ENCODE measurements around the gene DUSP18.
"Not testable (repeated sequence)": the region's sequence is repeated elsewhere in the genome, so short reads cannot be mapped to it uniquely, and the experiment has no call there.

DUSP18 gene

DNA sequence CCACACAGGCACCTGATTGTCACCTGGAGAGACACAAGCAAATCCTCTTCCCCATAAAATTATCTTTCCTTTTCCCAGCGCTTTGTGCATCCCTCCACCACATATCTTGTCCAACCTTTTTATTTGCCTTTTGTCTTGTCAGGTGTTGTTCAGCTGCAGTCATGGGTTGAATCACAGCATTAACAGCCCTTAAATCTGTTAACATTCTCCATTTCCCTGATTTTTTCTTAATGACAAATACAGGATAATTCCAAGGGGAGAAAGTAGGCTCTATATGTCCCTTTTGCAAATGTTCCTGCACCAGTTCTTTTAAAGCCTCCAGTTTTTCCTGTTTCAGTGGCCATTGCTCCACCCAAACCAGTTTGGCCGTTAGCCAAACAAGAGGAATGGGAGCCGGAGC lies 8.9 kb upstream of the DUSP18 start:
- DNase-seq, result not testable (repeated sequence)

DNA sequence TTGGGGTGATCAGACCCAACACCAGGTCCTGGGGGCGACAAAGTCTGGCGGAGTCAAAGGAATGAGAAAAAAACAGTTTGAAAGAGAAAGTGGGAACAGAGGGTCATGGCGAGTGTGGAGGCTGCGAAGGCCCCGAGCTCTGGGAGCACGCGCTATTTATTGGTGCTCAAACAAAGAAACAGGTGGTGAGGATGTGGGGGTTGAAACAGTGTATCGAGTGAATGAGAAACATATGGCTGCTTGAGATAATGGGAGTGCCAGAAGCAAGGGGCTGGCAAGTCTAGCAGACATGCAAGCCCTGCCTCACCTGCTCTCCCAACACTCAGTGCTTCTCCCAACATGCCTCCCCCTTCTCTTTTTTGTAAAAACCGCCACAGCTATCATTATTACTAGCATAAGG lies 7.8 kb upstream of the DUSP18 start:
- DNase-seq, result peak; percentile 29

DNA sequence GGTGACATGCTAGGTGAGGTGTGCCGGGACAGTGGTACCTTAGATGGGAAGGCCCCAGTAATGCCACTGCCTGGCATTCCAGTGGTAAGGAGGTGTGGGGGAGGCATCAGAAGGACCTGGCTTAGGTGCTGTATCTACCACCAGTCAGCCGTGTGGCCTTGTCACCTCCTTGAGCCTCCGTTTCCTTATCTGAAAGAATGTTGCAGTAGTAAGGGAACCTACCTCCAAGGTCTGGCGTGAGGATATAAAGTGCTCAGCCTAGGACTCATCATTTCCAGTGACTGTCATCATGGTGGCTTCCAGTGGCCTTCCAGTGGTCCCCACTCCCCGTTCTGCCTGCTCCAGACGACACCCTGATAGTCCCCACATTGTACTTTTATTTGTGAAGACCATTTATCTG lies 6.8 kb upstream of the DUSP18 start:
- DNase-seq, result no peak

DNA sequence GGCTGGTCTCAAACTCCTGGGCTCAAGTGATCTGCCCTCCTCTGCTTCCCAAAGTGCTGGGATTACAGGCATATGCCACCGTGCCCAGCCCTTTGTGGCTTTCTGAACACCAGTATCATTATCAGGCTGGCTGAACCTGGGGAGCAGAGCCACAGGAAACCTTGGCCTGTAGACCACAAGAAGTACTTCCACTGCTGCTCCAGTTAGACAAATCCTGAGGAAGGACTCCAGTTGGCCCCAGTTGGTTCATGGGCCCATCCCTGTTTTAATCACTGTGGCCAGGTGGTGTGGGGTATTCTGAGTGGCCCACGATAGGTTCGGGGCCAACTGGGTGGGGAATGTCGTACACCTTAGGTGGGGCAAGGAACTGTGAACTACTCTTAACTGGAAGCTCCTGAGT lies 5.5 kb upstream of the DUSP18 start:
- DNase-seq, result no peak

DNA sequence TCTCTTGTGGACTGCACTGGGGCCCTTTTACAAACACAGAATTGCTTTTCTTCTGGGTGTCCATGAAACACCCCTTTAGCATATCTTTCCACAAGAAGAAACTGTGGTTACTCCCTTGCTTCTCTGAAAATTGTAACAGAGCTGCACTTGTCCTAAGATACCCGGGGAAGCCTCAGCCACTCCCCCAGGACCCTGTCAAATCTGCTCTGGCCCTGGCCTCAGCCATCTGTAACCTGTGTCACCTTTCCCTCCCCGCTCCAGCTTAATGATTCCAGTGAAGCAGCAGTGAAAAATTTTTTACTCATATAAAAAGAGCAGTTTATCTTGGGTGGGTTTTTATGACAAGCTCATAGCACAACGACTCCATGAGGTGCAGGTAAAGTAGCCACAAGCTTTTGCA lies 3.4 kb upstream of the DUSP18 start:
- DNase-seq, result no peak

GRCh38 chr22:30668386-30668710 lies 673 bp upstream of the DUSP18 start:
- peak; percentile 35 for DNase-seq

GRCh38 chr22:30667107-30667493 lies 575 bp downstream of the DUSP18 start:
- DNase-seq, result no peak

DNA sequence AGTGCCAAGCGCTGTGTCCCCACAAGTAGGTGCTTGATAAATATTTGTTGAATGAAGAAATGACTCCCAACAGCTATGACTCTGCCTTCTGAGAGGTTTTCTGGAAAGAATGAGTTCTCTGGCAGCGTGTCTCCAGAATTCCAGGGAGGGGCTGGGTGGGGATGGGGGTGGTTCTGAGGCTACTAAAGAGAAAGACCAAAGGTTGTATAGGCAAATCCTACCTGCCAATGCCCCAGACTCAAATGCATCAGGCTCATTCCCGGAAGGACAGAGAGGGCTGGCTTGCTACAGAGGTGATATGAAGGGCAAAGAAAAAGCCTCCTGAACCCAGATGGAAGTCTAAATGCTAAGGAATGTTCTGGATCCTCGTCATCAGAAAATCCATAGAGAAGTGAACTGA lies 1.9 kb downstream of the DUSP18 start:
- DNase-seq, result no peak

GRCh38 chr22:30665266-30665665 lies 2.4 kb downstream of the DUSP18 start:
- no peak for DNase-seq

- no peak for DNase-seq
Measured at GRCh38 chr22:30664798-30665197, 2.9 kb downstream of the DUSP18 start.

- peak; percentile 49 for DNase-seq
Measured at GRCh38 chr22:30662040-30662439, 5.6 kb downstream of the DUSP18 start.

DNA sequence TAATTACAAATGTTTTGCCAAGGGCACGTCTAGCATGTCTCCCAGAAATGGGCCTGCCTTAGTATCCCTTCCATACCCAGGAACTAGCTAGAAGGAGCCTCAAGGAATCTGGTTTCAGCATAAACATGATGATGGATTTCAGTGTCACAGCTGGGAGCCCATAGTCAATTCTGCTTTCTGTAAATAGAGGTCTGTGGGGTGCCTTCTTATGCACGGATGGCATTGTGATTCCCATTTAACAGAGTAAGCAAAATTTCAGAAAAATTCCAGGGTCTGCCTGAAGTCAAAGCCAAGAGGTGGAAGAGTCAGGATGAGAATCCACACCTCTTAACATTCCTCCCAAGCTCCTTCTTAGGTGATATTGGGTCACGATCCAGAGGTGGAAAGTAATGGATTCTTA lies 12.1 kb downstream of the DUSP18 start:
- DNase-seq, result no peak

DNA sequence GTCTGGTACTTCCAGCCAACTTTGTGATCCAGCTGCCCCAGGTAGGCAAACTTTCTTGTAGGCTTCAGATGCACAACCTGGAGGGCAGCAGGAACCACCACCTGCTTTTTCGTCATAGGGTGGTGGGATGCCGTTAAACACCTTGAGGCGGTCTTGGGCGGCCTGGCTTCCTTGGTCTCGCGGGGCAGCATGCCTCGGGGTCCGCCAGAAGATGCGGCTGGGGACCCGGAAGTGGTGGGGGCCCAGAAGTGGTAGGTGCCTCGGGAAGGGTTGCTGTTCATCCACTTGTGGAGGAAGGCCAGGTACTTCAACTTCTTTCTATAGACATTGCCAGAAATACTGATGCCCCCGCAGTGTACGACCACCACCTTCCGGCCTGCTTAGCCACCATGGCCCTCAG lies 13.3 kb downstream of the DUSP18 start:
- DNase-seq, result no peak

DNA sequence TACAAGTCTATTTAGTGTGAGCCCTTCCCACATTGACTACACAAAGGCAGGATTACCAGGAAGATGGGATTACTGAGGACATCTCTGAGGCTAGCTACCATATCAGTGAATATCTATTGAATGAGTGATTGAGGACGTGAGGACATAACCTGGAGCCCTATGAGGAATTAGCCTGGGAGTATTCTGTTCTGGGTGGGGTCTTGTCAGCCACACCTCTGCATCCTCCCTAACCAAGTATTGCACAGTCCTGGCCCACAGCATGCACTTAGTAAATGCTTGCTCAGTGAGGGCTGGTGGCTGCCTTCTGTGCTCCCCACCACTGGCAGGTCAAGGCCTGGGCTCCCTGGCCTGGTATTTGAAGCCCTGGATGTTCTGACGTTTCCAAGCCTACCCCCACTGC lies 14.8 kb downstream of the DUSP18 start:
- DNase-seq, result no peak

GRCh38 chr22:30650508-30651116 lies 17.1 kb downstream of the DUSP18 start:
- no peak for DNase-seq

GRCh38 chr22:30649430-30650007 lies 18.2 kb downstream of the DUSP18 start:
- no peak for DNase-seq

- no peak for DNase-seq
Measured at GRCh38 chr22:30648825-30649224, 18.9 kb downstream of the DUSP18 start.

DNA sequence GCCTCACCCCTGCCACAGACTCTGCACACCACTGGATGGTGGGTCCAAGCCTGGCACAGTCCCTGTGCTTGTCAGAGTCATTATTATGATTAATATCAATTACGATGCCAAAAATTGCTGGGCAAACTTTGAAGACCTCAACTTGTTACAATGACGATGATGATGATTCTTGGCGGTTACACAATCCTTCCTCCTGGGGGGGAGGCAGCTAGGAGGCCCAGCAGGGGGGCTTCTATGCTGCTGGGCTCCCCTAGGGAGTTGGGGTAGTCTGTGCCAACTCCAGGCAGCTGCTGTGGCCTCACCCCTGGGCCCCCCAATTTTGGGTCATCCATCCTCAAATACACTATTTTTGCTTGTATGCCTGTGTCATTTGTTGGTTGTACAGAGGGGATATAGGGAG lies 20.1 kb downstream of the DUSP18 start:
- no peak for DNase-seq

DNA sequence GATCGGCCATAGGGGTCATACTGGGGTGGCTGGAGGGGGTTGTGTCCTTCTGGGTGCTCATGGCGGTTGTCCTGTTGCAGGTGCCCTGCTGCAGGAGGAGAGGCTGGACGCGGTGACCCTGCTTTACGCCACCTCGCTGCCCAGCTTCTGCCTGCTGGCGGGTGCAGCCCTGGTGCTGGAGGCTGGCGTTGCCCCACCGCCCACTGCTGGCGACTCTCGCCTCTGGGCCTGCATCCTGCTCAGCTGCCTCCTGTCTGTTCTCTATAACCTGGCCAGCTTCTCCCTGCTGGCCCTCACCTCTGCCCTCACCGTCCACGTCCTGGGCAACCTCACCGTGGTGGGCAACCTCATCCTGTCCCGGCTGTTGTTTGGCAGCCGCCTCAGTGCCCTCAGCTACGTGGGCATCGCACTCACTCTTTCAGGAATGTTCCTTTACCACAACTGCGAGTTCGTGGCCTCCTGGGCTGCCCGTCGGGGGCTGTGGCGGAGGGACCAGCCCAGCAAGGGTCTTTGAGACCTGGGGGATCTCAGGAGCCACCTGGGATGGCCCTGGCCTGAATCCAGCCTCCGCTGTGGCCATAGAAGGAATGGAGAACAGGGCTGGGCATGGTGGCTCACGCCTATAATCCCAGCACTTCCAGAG lies 21.0 kb downstream of the DUSP18 start:
- DNase-seq, result no peak

DNA sequence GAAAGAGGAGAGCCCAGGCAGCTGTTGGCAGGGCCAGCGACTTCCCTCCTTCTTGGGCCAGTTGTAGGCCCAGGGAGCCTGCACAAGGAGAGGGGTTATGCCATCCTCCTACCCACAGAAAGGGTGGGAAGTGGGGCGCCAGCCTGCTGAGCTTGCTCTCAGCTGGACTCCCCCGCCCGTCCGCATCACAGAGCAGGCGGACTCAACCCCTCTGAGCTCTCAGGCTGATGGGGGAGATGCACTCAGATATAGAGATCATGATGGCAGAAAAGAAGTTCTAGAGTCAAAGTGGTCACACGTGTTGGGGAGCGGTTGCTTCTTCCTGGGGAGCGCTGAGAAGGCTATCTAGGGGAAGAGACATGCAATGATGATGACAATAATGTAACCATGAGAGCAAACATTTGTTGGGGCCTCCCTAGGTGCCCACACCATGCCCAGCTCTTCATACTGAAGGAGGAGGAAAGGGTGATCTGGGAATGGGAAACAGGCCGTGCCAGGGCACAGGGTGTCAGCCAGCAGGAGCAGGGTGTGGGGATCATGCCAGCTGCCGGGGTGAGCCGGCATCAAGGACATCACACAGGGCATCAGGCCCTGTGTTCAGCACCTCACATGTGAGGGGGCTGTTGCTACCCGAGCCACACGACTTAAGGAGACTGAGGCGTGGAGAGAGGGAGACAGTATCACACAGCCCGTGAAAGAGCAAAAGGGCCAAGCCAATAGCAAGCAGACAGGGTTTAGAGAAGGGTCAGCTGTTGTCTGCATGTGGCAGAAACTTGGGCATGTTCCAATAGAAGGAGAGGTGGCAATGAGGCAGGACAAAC lies 24.4 kb downstream of the DUSP18 start:
- no peak for DNase-seq

DNA sequence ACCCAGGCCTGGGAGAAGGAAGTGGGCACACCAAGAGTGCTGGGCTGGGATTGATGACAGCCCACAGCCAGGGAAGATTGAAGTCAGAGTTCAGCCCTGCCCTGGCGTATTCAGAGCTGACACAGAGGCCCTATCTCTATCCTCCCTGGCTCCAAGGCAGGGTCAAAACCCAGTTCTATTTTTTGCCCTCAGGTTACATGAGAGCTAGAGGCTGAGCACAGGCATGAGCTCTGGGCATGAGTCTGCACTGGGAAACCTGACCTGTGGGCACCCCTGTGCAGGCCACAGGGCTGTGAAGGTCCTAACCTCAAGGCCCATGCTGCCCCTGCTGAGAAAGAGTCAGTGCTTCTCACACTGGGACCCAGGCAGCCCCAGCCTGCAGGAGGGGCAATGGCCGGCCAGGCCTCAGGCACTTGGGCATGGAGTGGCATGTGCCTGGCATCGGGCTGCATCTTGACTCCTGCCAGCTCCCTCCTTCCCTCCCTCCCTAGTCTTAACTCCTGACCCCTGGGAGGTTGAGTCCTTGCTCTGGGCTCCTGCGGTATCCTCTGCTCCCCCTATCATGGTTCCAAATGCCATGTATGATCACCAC lies 26.7 kb downstream of the DUSP18 start:
- DNase-seq, result no peak

- DNase-seq, result no peak
Measured at GRCh38 chr22:30640361-30640760, 27.3 kb downstream of the DUSP18 start.

GRCh38 chr22:30637701-30638114 lies 30.0 kb downstream of the DUSP18 start:
- DNase-seq, result no peak

Measured in NCI-H1105 treated with DMSO at 0.1 percent for 48 hours (cell line).